K562 (cell line): ENCODE results near the gene PIGT. TPM values are rescaled to one million over a fixed set of nuclear protein-coding genes. Genes with fewer than 3 reads are reported as not detected.

Experiments
- ATAC-seq: fragments of 200-7000 bp; cut with Tn5 transposase; 3 replicates; pipeline ENCODE4 v1.9.1; 2020; ENCODE audit warnings: moderate library complexity
- BruUV-seq: library from RNA; stranded (reverse); fragments of 400-500 nt; replicated peaks from 2 replicates; lab custom pipeline; 2021; lab: Mats Ljungman, UMichigan
- CTCF ChIA-PET: fragments of 300-600 bp; formaldehyde crosslinking; extraction: SDS; loops from one replicate; lab custom pipeline; 2021; ENCODE audit warnings: low intra/inter-chr PET ratio; lab: Yijun Ruan, JAX
- POLR2A ChIA-PET: fragments of 300-600, 350-650 bp; sonication (Branson Sonifier 250); formaldehyde crosslinking; extraction: SDS; loops from one replicate; lab custom pipeline; 2021; ENCODE audit warnings: antibody characterized with exemption, inconsistent platforms; lab: Yijun Ruan, JAX
- DNase-seq, 4 experiments: peaks; one replicate each; pipeline versions ENCODE4 v3.0.0 to v3.0.0-alpha.2; 2011 to 2018; ENCODE audit warnings: low spot score in 3 of 4, mixed read lengths in 3 of 4; ENCODE audit errors: extremely low read depth in 1 of 4
- FAIRE-seq: peaks from 2 replicates; lab custom pipeline; 2011; peaks lifted over from hg19 to GRCh38; lab: Jason Lieb, UNC
- H2AFZ ChIP-seq: 2 replicates; pipeline ENCODE4 v1.6.0; 2011; ENCODE audit warnings: low read depth, low read length, control low read depth, inconsistent platforms
- H3K27ac ChIP-seq: fragments of 200-600 bp; 3 replicates; pipeline ENCODE4 v1.8.0; 2011; ENCODE audit warnings: low read depth, mild to moderate bottlenecking, control low read depth, inconsistent platforms, low read length, moderate library complexity, mixed read lengths; ENCODE audit errors: extremely low read depth
- H3K27me3 ChIP-seq, 2 experiments: fragments of 300-600 bp in 1 of 2; 2 replicates in 1 of 2; 3 replicates in 1 of 2; pipeline versions ENCODE4 v1.6.0 to v1.8.0; 2011; ENCODE audit warnings: inconsistent platforms in 2 of 2, low read length in 2 of 2, mild to moderate bottlenecking in 1 of 2, mixed read lengths in 1 of 2, moderate library complexity in 1 of 2; ENCODE audit not compliant: control insufficient read depth in 2 of 2, insufficient read depth in 2 of 2
- H3K36me3 ChIP-seq: fragments of 300-600 bp; 3 replicates; pipeline ENCODE4 v1.8.0; 2011; ENCODE audit warnings: mild to moderate bottlenecking, low read length, inconsistent platforms; ENCODE audit not compliant: control insufficient read depth, insufficient read depth
- H3K4me1 ChIP-seq, 2 experiments: fragments of 200-600 bp in 1 of 2; replicated peaks in 1 of 2; 2 replicates in 1 of 2; 3 replicates in 1 of 2; pipeline versions ENCODE4 v1.5.1 to v1.8.0; 2011; ENCODE audit warnings: inconsistent platforms in 2 of 2, low read length in 2 of 2, mild to moderate bottlenecking in 1 of 2, mixed read lengths in 1 of 2, moderate library complexity in 1 of 2; ENCODE audit not compliant: control insufficient read depth in 2 of 2, insufficient read depth in 2 of 2
- H3K4me2 ChIP-seq: 2 replicates; pipeline ENCODE4 v1.6.1; 2011; ENCODE audit warnings: low read length, control low read depth, inconsistent platforms, mixed read lengths; ENCODE audit not compliant: insufficient read depth
- H3K4me3 ChIP-seq: fragments of 200-600 bp; sonication (generic), shearing (Covaris generic); 2 replicates; pipeline ENCODE4 v1.5.1; 2016; ENCODE audit warnings: control low read depth, inconsistent platforms
- H3K79me2 ChIP-seq: fragments of 200-600 bp; 3 replicates; pipeline ENCODE4 v1.8.0; 2011; ENCODE audit warnings: low read length, inconsistent platforms; ENCODE audit not compliant: control insufficient read depth, insufficient read depth
- H3K9ac ChIP-seq, 2 experiments: 2 replicates each; pipeline versions ENCODE4 v1.6.0 to v1.6.1; 2011; ENCODE audit warnings: low read depth in 2 of 2, low read length in 2 of 2, control low read depth in 1 of 2, inconsistent platforms in 1 of 2, mild to moderate bottlenecking in 1 of 2, mixed read lengths in 1 of 2; ENCODE audit not compliant: insufficient read depth in 1 of 2
- H3K9me1 ChIP-seq: one replicate; pipeline ENCODE4 v1.6.0; 2011; ENCODE audit warnings: inconsistent platforms, mild to moderate bottlenecking, low read length, moderate library complexity; ENCODE audit not compliant: control insufficient read depth, insufficient read depth
- H3K9me3 ChIP-seq: replicated peaks from 2 replicates; pipeline ENCODE4 v1.5.1; 2011; ENCODE audit warnings: low read depth, low read length, inconsistent platforms; ENCODE audit not compliant: control insufficient read depth, insufficient read depth
- H4K20me1 ChIP-seq: replicated peaks from 2 replicates; pipeline ENCODE4 v1.6.1; 2011; ENCODE audit warnings: low read length, inconsistent platforms, mixed read lengths; ENCODE audit not compliant: control insufficient read depth, insufficient read depth
- BRF2 ChIP-seq: IDR thresholded peaks from 3 replicates; pipeline ENCODE4 v1.6.1; 2011; ENCODE audit warnings: borderline replicate concordance, mild to moderate bottlenecking; ENCODE audit not compliant: insufficient read length, insufficient read depth
- ESRRA ChIP-seq: fragments of 450-650 bp; IDR thresholded peaks from 2 replicates; pipeline ENCODE4 v1.6.1; 2014; ENCODE audit warnings: low read depth, mild to moderate bottlenecking, moderate library complexity, borderline replicate concordance
- NCOA4 ChIP-seq: fragments of 450-650 bp; IDR thresholded peaks from 2 replicates; pipeline ENCODE4 v1.6.1; 2018; ENCODE audit warnings: mild to moderate bottlenecking; ENCODE audit not compliant: partially characterized antibody
- NONO ChIP-seq, 2 experiments: fragments of 200-400 bp in 1 of 2; fragments of 450-650 bp in 1 of 2; formaldehyde crosslinking in 1 of 2; IDR thresholded peaks; 2 replicates each; pipeline ENCODE4 v1.6.1; 2017; ENCODE audit warnings: low read depth in 2 of 2, mild to moderate bottlenecking in 2 of 2, moderate library complexity in 2 of 2, low read length in 1 of 2
- PBX2 ChIP-seq, 2 experiments: IDR thresholded peaks in 1 of 2; conservative IDR thresholded peaks in 1 of 2; 2 replicates each; pipeline ENCODE4 v1.6.1; 2016; ENCODE audit warnings: low read depth in 2 of 2, mild to moderate bottlenecking in 1 of 2, missing compliant biosample characterization in 1 of 2, missing genetic modification characterization in 1 of 2, moderate library complexity in 1 of 2
- TEAD4 ChIP-seq, 2 experiments: sonication (generic) in 1 of 2; formaldehyde crosslinking in 1 of 2; IDR thresholded peaks; 2 replicates each; pipeline versions ENCODE4 v1.6.1 to v1.8.0; 2012 to 2022; ENCODE audit warnings: borderline replicate concordance in 1 of 2, inconsistent platforms in 1 of 2, low read length in 1 of 2, mild to moderate bottlenecking in 1 of 2, missing genetic modification reagents in 1 of 2
- ZMIZ1 ChIP-seq, 2 experiments: fragments of 150-350 bp in 1 of 2; IDR thresholded peaks; 2 replicates each; pipeline ENCODE4 v1.6.1; 2012 to 2016; ENCODE audit warnings: low read depth in 2 of 2, low read length in 2 of 2, mild to moderate bottlenecking in 1 of 2, moderate library complexity in 1 of 2
- WGBS: fragments of 100-300 bp; shearing (Covaris generic); methylation state at CpG from one replicate; pipeline ENCODE4 v1.1.6; 2016; ENCODE audit warnings: low coverage, mixed read lengths; ENCODE audit not compliant: insufficient coverage; ENCODE audit errors: missing lambda C conversion rate; 5-methylcytosine and 5-hydroxymethylcytosine counted together
- in situ Hi-C: fragments of 300-500 bp; cut with MboI; formaldehyde crosslinking; loops from 4 replicates; pipeline ENCODE4 v1.15.0; 2018; ENCODE audit warnings: inconsistent platforms, mixed read lengths
- intact Hi-C: fragments of 100-400 bp; cut with micrococcal nuclease; formaldehyde crosslinking; loops from 2 replicates; pipeline ENCODE4 v1.14.2; 2022
- polyA plus RNA-seq, 8 experiments: library from polyadenylated mRNA; depleted of rRNA in 4 of 8; stranded (reverse) in 5 of 8; unstranded in 3 of 8; fragments of >200 nt; fragmentation: Nextera tagmentation in 2 of 8; fragmentation: Illumina TruSeq in 1 of 8; extraction: Ambion mirVana in 2 of 8; extraction: Trizol in 1 of 8; gene quantifications; 2 replicates each; pipeline versions ENCODE4 v1.2.1 to v1.2.3, GENCODE V29; 2011 to 2014; ENCODE audit warnings: inconsistent platforms in 1 of 8, missing spikeins in 1 of 8
- total RNA-seq, 7 experiments: library from RNA; depleted of rRNA in 6 of 7; stranded (reverse); fragments of >200 nt in 6 of 7; fragmentation: Illumina TruSeq in 2 of 7; extraction: Trizol in 2 of 7; gene quantifications; 2 replicates each; pipeline versions ENCODE4 v1.2.1 to v1.2.3, GENCODE V29; 2011 to 2021; ENCODE audit warnings: low replicate concordance in 1 of 7
- TF ChIP-seq, protein P1 (sequence below): sonication (generic); formaldehyde crosslinking; IDR thresholded peaks from 2 replicates; pipeline ENCODE4 v1.8.1; 2023; ENCODE audit warnings: mild to moderate bottlenecking, missing genetic modification reagents

The PIGT gene
- total and polyA plus RNA-seq, 9 of the 15 experiments (the other 6 are each of a cell fraction or from before 2014, with no cell fraction given): 14.6 to 108 (median 46.9) TPM

DNA sequence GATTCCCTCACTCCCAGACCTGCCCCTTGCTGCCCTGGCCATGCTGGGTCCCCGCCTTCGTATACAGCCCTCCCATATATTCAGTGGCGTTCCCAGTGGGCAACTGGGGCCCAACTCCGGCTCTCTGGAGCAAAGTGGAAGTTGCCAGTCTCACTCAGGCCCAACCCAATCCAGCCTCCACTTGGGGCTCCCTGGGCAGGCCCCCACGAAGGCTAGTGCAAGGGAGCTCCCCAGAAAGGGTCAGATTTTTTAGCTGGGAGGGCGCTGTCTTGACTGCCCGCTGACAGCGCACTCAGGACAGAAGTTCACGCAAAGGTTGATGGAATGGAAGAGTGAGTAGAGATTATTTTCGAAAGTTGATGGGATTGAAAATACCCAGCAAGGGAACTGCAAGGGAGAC is 43.7 kb upstream of the PIGT start:
- H3K4me1 ChIP-seq: peaks cover 7 to 15% of the 10 kb centered on the region in 2 experiments; a peak in 4 of 5 replicates
- H3K4me3 ChIP-seq: no peak overlapping the region
- no peak overlapping the region for H2AFZ ChIP-seq
- 0 out of 4 replicates have a peak overlapping the region, but pooled peaks of 1 of the 2 experiments have one; percentile 34 for H3K9ac ChIP-seq
- ATAC-seq (no peak), FAIRE-seq (no peak), DNase-seq (no peak)
- intact Hi-C loops: loop anchor here (5.0 kb wide), 1 partner anchor 400 kb away; no protein-coding TSS in a partner anchor
- no peak overlapping the region for H3K4me2 ChIP-seq
- H4K20me1 ChIP-seq: no peaks in the 10 kb centered on the region
- CTCF ChIA-PET: interaction anchor here (2.3 kb wide), 1 partner anchor 49 kb away, joined by 11 read pairs; no protein-coding TSS in a partner anchor
- in situ Hi-C loops: loop anchor here (5.0 kb wide), 1 partner anchor 65 kb away; no protein-coding TSS in a partner anchor
- H3K9me1 ChIP-seq: no peaks in the 10 kb centered on the region
- H3K27ac ChIP-seq: no peak overlapping the region
- H3K27me3 ChIP-seq: no peaks in the 10 kb centered on the region
- no peaks in the 10 kb centered on the region for H3K79me2 ChIP-seq
- POLR2A ChIA-PET: interaction anchor here (1.1 to 3.6 kb wide), 4 partner anchors 8 to 48 kb away, joined by 4 to 38 read pairs (median 8); partner anchors contain the start of gene SYS1
- 96% methylated on average over 10 of the region's 10 CpGs for WGBS
- H3K9me3 ChIP-seq: no peaks in the 10 kb centered on the region
- BruUV-seq: no TSS peak
- H3K36me3 ChIP-seq: peaks cover 14% of the 10 kb centered on the region; the same call in 2 of the 3 replicates
- TF ChIP-seq BRF2: no peak
- no peak for TF ChIP-seq NONO (IDR thresholded peaks at IDR 0.05; ENCODE audit: low read depth in 2 of 2, low read length in 1 of 2)
- TF ChIP-seq ESRRA: no peak
- no peak for TF ChIP-seq TEAD4 (IDR thresholded peaks at IDR 0.05; ENCODE audit: low read length)
- no peak for TF ChIP-seq TEAD4 (CRISPR knock-in tag; IDR thresholded peaks at IDR 0.05; ENCODE audit: borderline replicate concordance)
- TF ChIP-seq, protein P1, sequence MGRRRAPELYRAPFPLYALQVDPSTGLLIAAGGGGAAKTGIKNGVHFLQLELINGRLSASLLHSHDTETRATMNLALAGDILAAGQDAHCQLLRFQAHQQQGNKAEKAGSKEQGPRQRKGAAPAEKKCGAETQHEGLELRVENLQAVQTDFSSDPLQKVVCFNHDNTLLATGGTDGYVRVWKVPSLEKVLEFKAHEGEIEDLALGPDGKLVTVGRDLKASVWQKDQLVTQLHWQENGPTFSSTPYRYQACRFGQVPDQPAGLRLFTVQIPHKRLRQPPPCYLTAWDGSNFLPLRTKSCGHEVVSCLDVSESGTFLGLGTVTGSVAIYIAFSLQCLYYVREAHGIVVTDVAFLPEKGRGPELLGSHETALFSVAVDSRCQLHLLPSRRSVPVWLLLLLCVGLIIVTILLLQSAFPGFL (CRISPR knock-in tag): no peak
- no peak for TF ChIP-seq NCOA4
- no peak for TF ChIP-seq PBX2 (CRISPR knock-in tag; IDR thresholded peaks at IDR 0.05; ENCODE audit: low read depth)
- TF ChIP-seq PBX2 (tag; conservative IDR thresholded peaks at IDR 0.05; ENCODE audit: low read depth): no peak
- no peak for TF ChIP-seq ZMIZ1 (IDR thresholded peaks at IDR 0.05; ENCODE audit: low read depth in 2 of 2, low read length in 2 of 2)
